ENCODE measurements around the gene DAD1. TPM values are rescaled to one million over a fixed set of nuclear protein-coding genes. Genes with fewer than 3 reads are reported as not detected.

DAD1 gene
- total and polyA plus RNA-seq, 7 donors, result 77.8 to 277 (median 118) TPM

DNA sequence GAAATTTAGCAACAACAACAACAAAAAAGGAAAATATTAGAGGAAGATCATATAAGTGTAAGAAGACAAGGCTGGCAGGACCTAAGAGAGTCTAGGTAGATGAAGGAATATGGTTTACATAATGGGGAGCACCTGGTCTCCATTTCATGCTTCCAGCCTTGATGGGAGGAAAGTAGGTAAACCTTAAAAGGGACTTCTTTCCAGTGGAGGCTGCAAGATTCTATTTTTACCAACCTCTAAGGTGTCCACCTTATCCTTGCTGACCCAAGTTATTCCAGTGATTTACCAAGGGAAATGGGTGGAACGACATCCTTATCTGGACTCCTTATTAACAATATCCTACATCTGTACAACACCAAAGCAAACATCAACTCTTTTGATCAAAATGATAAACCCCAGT, 30.0 kb downstream of the DAD1 start:
- TF ChIP-seq, protein P1, sequence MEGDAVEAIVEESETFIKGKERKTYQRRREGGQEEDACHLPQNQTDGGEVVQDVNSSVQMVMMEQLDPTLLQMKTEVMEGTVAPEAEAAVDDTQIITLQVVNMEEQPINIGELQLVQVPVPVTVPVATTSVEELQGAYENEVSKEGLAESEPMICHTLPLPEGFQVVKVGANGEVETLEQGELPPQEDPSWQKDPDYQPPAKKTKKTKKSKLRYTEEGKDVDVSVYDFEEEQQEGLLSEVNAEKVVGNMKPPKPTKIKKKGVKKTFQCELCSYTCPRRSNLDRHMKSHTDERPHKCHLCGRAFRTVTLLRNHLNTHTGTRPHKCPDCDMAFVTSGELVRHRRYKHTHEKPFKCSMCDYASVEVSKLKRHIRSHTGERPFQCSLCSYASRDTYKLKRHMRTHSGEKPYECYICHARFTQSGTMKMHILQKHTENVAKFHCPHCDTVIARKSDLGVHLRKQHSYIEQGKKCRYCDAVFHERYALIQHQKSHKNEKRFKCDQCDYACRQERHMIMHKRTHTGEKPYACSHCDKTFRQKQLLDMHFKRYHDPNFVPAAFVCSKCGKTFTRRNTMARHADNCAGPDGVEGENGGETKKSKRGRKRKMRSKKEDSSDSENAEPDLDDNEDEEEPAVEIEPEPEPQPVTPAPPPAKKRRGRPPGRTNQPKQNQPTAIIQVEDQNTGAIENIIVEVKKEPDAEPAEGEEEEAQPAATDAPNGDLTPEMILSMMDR (IDR thresholded peaks at IDR 0.05), result no peak
- no peaks in the 10 kb centered on the region for H3K9me3 ChIP-seq
- DNase-seq (no peak), ATAC-seq (no peak)
- no peaks in the 10 kb centered on the region for H3K36me3 ChIP-seq (ENCODE audit: insufficient read depth in 1 of 2, low read depth in 1 of 2)
- peak overlapping the region; percentile 7 for H3K27ac ChIP-seq
- peaks cover 18% of the 10 kb centered on the region for H3K4me1 ChIP-seq
- intact Hi-C loops (cut with DNase I), result loop anchor here (5.0 kb wide), 7 partner anchors 93 to 498 kb away; partner anchors contain the start of genes AJUBA (in 1 of the 2), CDH24 (in 1 of the 2) and SLC7A7 (in 1 of the 2)
- no peaks in the 10 kb centered on the region for H3K27me3 ChIP-seq (ENCODE audit: insufficient read depth in 3 of 3, low read length in 2 of 3)
- no peak overlapping the region for H3K4me3 ChIP-seq
- WGBS, 3 donors, result 69 to 81% (median 79%) methylated on average over 1 of the region's 1 CpG

DNA sequence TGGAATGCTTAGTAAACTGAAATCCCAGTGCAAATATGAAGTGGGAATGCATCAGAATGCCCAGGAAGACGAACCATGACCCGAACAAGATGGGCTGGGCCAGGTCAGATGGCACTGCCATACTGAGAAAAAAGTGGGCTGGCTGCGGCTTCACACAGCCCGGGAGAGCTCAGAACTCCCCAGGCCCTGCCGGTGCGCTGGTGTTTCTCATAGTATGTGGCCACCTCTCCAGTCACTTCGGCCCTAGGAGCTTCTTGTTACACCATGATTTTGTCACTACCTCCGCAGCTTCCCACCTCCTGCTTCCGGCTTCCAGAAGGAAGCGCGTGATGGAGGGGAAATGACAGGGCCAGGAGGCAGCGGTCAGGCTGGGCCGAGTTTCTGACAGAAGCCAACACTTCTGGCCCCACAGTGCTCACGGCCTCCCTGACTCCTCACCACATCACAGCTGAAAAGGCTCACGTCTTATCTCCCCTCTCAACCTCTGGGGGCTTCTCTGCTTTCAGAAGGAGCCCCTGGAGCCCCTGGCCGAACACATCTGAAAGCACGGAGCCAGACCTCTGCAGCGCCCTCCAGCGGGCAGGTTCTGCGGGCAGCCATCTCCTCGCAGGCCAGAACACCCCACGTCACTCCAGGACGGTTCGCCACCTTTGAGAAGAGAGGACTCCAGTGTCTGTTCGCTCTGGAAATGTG, 30.7 kb downstream of the DAD1 start:
- Histone ChIP-seq H3K36me3 (ENCODE audit: insufficient read depth in 1 of 2, low read depth in 1 of 2) (no peaks in the 10 kb centered on the region), H3K27me3 (ENCODE audit: insufficient read depth in 3 of 3, low read length in 2 of 3) (no peaks in the 10 kb centered on the region), H3K27ac (peak overlapping the region; percentile 7), H3K9me3 (no peaks in the 10 kb centered on the region), H3K4me3 (no peak overlapping the region), H3K4me1 (peaks cover 11% of the 10 kb centered on the region)
- TF ChIP-seq, protein P1 (IDR thresholded peaks at IDR 0.05), result no peak
- 78 to 82% (median 80%) methylated on average over 25 of the region's 25 CpGs for WGBS, 3 donors
- intact Hi-C loops (cut with DNase I), result loop anchor here (5.0 kb wide), 7 partner anchors 94 to 499 kb away; partner anchors contain the start of genes AJUBA (in 1 of the 2), CDH24 (in 1 of the 2) and SLC7A7 (in 1 of the 2)
- DNase-seq (no peak), ATAC-seq (no peak)

DNA sequence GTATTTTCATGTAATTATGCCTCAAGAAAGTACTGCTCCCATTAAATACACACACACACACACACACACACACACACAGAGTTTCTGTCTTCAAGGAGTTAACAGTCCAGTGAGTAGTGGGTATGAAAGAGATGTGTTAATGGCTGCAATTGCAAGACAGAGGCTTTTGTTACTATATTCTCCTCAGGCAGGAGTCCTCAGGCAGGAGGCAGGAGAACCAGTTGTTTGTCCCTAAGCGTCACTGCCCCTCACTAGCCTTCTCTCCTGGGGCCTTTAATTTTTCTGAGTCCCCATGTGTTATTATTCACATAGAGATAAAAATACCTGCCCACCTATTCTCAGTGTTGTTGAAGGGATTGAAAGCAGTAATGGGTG, 31.2 kb downstream of the DAD1 start:
- TF ChIP-seq, protein P1 (IDR thresholded peaks at IDR 0.05), result no peak
- H3K9me3 ChIP-seq, result no peaks in the 10 kb centered on the region
- DNase-seq (no peak), ATAC-seq (no peak)
- 67 to 90% (median 87%) methylated on average over 1 of the region's 1 CpG for WGBS, 3 donors
- peaks cover 9% of the 10 kb centered on the region for H3K4me1 ChIP-seq
- H3K36me3 ChIP-seq (ENCODE audit: insufficient read depth in 1 of 2, low read depth in 1 of 2), result no peaks in the 10 kb centered on the region
- H3K27ac ChIP-seq, result peak overlapping the region; percentile 7
- no peak overlapping the region for H3K4me3 ChIP-seq
- intact Hi-C loops (cut with DNase I), result loop anchor here (1.0 to 5.0 kb wide), 8 partner anchors 94 to 499 kb away; partner anchors contain the start of genes AJUBA (in 1 of the 2), CDH24 (in 1 of the 2) and SLC7A7 (in 1 of the 2)
- H3K27me3 ChIP-seq (ENCODE audit: insufficient read depth in 3 of 3, low read length in 2 of 3), result no peaks in the 10 kb centered on the region

DNA sequence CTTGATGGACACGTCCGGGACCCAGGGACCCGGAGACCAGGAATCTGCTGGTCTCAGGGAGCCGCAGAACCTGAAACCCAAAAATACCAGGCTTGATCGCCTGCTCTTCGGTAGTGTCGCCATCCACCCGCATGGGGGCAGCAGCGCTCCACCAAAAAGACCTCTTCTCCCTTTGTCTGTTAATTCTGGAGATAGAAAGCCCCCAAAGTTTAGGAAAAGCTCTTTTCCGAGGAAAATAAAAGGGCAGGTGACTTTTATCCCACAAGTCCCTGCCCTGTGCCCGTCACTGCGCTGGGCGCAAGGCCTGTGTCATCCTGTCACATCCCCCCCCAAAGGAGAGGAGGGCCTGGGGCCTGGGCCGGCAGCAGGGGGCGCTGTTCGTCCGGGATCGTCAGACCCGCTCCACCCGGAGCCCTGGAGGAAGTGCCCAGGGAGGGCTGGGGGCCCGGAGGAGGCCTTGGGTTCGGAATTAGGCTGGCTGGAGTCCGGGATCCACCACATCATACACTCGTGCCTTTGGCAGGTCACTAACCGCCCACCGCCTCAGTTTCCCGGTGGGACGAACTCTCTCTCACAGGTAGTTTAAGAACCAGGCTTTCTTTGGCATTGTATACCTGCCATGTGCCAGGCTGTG, 31.9 kb downstream of the DAD1 start:
- Histone ChIP-seq H3K4me1 (peaks cover 8% of the 10 kb centered on the region), H3K9me3 (no peaks in the 10 kb centered on the region), H3K27me3 (ENCODE audit: insufficient read depth in 3 of 3, low read length in 2 of 3) (no peaks in the 10 kb centered on the region), H3K27ac (peak overlapping the region; percentile 13), H3K4me3 (peak overlapping the region; percentile 53), H3K36me3 (ENCODE audit: insufficient read depth in 1 of 2, low read depth in 1 of 2) (no peaks in the 10 kb centered on the region)
- TF ChIP-seq, protein P1 (IDR thresholded peaks at IDR 0.05), result peak; percentile 97
- peak; percentile 89 to 97 (median 94) for ATAC-seq
- peak; percentile 83 to 93 for DNase-seq
- intact Hi-C loops (cut with DNase I), result loop anchor here (1.0 to 5.0 kb wide), 8 partner anchors 95 to 500 kb away; partner anchors contain the start of genes AJUBA (in 1 of the 2), CDH24 (in 1 of the 2) and SLC7A7 (in 1 of the 2)
- WGBS, 3 donors, result 6 to 9% (median 9%) methylated on average over 28 of the region's 28 CpGs
